GM19238 (cell line): ENCODE results near the gene ETV6.

Experiments
- DNase-seq: peaks from one replicate; pipeline ENCODE4 v3.0.0; 2011; ENCODE audit warnings: low spot score; ENCODE audit not compliant: insufficient read length

ETV6 gene

GRCh38 chr12:11798006-11798708 lies 148.7 kb downstream of the ETV6 start:
- DNase-seq = no peak

- DNase-seq = no peak
These were observed 149.5 kb downstream of the ETV6 start for GRCh38 chr12:11798856-11799501.

GRCh38 chr12:11799502-11799873 lies 150.0 kb downstream of the ETV6 start:
- no peak for DNase-seq

- no peak for DNase-seq
These were observed 152.2 kb downstream of the ETV6 start for GRCh38 chr12:11801643-11802042.

- no peak for DNase-seq
These were observed 154.7 kb downstream of the ETV6 start for GRCh38 chr12:11804130-11804529.

GRCh38 chr12:11805043-11805442 lies 155.6 kb downstream of the ETV6 start:
- no peak for DNase-seq

GRCh38 chr12:11805680-11806079 lies 156.2 kb downstream of the ETV6 start:
- no peak for DNase-seq

GRCh38 chr12:11807458-11807857 lies 158.0 kb downstream of the ETV6 start:
- no peak for DNase-seq

GRCh38 chr12:11808931-11809330 lies 159.5 kb downstream of the ETV6 start:
- no peak for DNase-seq

GRCh38 chr12:11810206-11810545 lies 160.7 kb downstream of the ETV6 start:
- DNase-seq = no peak

GRCh38 chr12:11811008-11811407 lies 161.5 kb downstream of the ETV6 start:
- no peak for DNase-seq

GRCh38 chr12:11812241-11812585 lies 162.7 kb downstream of the ETV6 start:
- no peak for DNase-seq

GRCh38 chr12:11812586-11813437 lies 163.3 kb downstream of the ETV6 start:
- DNase-seq = peak; percentile 39

GRCh38 chr12:11813438-11813813 lies 164.0 kb downstream of the ETV6 start:
- DNase-seq = no peak

- no peak for DNase-seq
These were observed 164.9 kb downstream of the ETV6 start for GRCh38 chr12:11814374-11814773.

GRCh38 chr12:11815397-11815796 lies 165.9 kb downstream of the ETV6 start:
- DNase-seq = no peak

- no peak for DNase-seq
These were observed 170.2 kb downstream of the ETV6 start for GRCh38 chr12:11819643-11820042.

- DNase-seq = no peak
These were observed 171.0 kb downstream of the ETV6 start for GRCh38 chr12:11820476-11820875.

- DNase-seq = no peak
These were observed 172.1 kb downstream of the ETV6 start for GRCh38 chr12:11821386-11822080.

GRCh38 chr12:11822081-11822834 lies 172.8 kb downstream of the ETV6 start:
- no peak for DNase-seq

- no peak for DNase-seq
These were observed 173.6 kb downstream of the ETV6 start for GRCh38 chr12:11823043-11823442.
